ENCODE results near the gene MDFI. TPM values are rescaled to one million over a fixed set of nuclear protein-coding genes. Genes with fewer than 3 reads are reported as not detected.

The MDFI gene, protein sequence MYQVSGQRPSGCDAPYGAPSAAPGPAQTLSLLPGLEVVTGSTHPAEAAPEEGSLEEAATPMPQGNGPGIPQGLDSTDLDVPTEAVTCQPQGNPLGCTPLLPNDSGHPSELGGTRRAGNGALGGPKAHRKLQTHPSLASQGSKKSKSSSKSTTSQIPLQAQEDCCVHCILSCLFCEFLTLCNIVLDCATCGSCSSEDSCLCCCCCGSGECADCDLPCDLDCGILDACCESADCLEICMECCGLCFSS
- 41.3 TPM for polyA plus RNA-seq (ENCODE audit: insufficient read length)

DNA sequence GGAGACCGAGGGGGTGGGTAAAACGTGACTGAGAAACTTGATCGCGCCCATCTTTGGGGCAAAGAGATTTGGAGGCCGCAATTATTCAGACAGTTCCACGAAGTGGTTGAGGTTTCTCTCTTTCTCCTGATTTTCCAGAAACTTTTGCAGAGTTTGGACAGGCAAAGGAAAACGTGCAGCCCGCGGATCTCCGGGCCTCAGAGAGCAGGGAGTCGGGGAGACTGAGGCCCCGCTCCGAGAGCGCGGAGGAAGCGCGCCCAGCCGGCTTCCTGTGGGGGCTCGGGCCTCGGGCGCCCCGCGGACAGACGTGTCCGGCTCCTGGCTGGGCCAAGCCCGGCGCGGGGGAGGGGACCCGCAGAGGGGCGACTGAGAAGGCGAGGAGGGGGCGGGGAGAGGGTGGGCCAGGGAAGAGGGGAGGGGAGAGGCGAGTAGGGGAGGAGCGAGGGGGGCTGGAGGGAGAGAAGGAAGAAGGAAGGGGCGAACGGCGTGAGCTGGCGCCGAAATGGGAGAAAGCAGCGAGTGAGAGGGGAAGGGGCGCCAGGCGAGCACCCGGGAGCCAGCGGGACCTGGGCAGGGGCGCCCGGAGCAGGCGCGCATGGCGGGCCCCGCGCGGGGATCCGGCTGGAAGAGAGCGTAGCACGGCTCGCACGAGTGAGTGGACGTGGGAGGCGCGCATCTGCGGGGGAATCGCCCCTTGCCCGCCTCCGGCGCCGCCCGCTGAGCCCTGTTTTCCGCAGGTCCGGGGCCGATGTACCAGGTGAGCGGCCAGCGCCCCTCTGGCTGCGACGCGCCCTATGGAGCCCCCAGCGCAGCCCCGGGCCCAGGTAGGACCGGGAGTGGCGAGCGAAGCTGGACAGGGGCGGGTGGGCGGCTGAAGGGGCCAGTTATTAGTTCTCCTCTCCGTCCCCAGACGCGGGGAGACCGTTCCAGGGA, at the start of gene MDFI:
MDFI (plus strand) TSS at position 467 of the 933 bp plus-strand sequence; CDS start at position 749, 282 bp downstream.
- no peak for DNase-seq (ENCODE audit: low read depth)

GRCh38 chr6:41589223-41589622, 49.0 kb upstream of the MDFI start:
- DNase-seq (ENCODE audit: low read depth): no peak

DNA sequence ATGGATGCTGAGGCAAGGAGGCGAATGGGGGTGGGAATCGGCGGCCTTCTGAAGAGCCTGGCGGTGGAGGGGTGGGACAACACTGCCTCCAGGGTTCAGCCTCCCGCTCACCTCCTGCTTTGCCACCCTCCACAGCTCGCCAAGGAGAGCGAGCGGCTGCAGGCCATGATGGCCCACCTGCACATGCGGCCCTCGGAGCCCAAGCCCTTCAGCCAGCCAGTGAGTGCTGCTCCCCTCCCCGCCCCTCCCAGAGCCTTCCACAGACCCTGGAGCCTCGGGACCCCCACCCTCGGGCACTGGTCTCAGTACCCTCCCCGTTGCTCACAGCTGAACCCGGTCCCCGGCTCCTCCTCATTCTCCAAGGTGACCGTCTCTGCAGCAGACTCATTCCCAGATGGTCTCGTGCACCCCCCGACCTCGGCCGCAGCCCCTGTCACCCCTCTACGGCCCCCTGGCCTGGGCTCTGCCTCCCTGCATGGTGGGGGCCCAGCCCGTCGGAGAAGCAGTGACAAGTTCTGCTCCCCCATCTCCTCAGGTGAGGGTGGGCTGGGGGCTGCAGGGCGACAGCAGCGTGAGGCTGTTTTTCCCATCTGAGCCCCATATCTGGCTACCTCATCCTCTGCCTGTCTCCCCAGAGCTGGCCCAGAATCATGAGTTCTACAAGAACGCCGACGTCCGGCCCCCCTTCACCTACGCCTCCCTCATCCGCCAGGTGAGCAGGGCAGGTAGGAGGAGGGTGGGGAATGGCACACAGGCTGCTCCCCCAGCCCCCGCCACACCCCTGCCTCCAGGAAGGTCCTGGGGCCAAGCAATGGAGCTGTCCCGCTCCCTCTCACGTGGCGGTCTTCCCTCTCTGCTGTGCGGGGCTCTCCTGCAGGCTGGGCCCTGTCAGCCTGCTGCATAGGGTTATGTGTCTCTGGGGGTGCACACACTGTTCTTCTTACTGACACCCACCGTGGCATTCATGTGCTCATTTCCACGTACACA, 48.3 kb upstream of the MDFI start:
- no peak for DNase-seq (ENCODE audit: low read depth)

DNA sequence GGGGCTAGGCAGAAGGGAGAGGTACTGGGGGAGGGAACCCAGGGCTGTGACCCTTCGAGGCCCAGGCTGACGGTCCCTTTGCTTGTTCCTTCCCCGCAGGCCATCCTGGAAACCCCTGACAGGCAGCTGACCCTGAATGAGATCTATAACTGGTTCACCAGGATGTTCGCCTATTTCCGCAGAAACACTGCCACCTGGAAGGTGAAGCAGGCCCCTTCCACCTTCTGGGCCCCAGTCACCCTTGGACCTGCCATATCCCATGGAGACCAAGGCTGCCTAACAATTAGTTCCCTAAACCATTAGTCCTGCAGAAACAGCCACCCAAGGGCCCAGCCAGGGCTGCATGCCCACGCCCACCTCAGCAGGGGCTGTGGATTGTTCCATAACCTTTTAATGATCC, 47.1 kb upstream of the MDFI start:
- DNase-seq (ENCODE audit: low read depth): no peak

GRCh38 chr6:41591859-41592502, 46.3 kb upstream of the MDFI start:
- DNase-seq (ENCODE audit: low read depth): peak; percentile 19

- DNase-seq (ENCODE audit: low read depth): no peak
Observed at GRCh38 chr6:41593406-41593805, 44.9 kb upstream of the MDFI start.

DNA sequence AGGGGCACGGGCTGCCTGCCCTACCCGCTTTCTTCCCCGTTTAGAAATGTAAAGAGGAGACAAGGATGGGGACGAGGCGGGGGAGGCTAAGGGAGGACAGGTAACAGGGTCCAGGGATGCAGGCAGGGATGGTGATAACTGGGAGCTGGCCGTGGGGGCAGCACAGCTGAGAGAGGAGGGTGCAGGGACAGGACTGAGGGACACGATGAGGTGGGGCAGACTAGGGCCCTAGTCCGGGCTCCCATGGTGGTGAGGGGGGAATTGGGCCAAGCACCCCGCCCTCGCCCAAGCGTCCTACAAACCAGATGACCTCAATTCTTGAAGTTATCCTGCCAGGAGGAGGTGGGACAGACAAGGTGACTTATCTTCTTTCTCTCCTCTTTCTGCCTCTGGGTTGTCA, 44.4 kb upstream of the MDFI start:
- DNase-seq (ENCODE audit: low read depth): no peak

DNA sequence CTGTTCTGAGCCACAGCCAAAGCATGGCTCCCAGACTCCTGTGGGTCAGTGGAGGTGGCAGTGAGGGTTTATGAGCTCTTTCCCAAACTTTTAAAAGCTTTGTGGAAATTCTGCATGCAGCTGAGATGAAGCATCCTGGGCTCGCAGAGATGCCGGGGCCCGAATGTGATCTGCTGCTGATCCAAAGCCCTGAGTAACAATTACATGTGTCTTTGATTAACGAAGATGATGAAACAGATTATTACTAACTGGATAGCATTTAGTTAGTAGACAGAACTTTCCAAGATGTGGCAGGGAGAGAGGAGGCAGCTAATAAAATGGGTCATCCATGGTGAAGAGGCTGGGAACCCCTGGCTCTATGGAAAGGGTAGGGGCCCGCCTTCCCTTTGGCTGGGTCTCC, 43.9 kb upstream of the MDFI start:
- DNase-seq (ENCODE audit: low read depth): no peak

GRCh38 chr6:41594766-41595165, 43.5 kb upstream of the MDFI start:
- no peak for DNase-seq (ENCODE audit: low read depth)

GRCh38 chr6:41595166-41595565, 43.1 kb upstream of the MDFI start:
- no peak for DNase-seq (ENCODE audit: low read depth)

DNA sequence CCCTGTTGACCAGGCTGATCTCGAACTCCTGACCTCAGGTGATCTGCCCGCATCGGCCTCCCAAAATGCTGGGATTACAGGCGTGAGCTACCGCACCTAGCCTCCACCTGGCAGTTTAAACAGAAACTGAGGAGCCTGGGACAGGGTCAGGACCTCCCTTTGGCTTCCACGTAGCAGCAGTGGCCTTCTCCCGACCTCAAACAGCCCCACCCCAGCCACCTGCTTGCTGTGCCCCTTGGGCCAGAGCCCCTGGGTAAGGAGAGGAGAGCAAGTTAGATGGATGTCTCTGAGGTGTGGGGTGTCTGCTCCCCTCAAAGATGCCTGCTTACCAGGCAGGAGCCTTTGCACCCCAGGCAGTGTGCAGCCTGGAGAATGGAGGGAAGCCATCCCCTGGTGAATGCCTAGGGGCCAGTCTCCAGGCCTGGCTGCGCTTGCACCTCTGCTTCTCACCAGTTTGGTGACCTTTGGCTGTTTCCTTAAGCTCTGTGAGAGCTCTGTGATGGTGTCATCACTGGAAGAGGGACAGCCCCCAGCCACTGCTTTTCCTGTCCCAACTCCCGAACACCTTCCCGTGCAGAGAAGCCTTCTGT, 42.1 kb upstream of the MDFI start:
- DNase-seq (ENCODE audit: low read depth): no peak

- DNase-seq (ENCODE audit: low read depth): no peak
Observed at GRCh38 chr6:41596807-41597206, 41.5 kb upstream of the MDFI start.

- DNase-seq (ENCODE audit: low read depth): no peak
Observed at GRCh38 chr6:41597246-41598000, 40.8 kb upstream of the MDFI start.

DNA sequence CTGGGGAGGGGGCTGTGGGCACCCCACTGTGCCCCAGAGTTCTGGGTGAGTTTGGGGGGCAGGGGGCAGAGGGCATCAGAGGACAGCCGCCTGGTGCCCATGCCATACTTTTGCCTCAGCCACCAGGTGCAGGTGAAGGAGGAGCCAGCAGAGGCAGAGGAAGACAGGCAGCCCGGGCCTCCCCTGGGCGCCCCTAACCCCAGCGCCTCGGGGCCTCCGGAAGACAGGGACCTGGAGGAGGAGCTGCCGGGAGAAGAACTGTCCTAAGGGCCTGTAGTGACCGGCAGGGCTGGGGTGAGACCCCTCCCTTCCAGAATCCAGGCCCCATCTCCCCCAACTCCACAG, 39.6 kb upstream of the MDFI start:
- no peak for DNase-seq (ENCODE audit: low read depth)

DNA sequence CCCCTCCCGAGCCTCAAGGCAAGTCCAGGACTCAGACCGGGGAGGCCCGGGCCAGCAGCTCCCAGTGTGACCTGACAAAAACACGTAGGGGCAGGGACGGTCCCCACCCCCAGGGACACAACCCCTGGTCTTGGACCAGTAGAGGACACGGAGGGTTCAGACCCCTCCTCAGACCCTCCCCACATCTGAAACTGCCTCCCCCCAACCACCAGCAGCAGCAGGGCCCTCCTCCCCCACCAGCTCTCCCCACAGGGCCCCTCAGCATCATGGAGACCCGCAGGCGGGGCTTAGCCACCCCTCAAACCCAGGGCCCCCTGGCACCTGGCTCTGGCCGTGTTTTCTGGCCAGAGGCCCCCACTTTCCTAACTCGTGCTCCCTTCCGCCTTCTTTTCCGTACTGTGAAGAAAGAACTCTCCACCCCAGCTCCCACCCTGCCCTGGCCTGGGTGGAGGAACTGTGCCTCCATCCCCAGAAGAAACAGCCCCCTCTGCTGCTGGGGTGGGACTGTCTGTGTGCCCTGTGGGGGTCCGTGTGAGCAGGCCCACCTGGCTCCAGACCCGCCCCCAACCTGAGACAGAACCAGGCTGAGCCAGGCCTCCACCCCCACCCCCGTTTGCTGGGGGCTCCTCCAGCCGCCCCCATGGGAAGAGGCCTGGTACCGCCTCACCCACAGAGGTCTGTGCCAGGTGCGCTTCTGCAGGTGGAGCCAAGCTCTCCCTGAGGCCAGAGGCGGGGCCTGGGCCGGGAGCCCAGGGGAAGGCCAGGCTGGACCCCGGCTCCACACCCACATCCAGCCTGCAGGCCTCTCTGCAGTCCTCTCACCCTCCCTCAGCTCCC, 39.0 kb upstream of the MDFI start:
- no peak for DNase-seq (ENCODE audit: low read depth)

DNA sequence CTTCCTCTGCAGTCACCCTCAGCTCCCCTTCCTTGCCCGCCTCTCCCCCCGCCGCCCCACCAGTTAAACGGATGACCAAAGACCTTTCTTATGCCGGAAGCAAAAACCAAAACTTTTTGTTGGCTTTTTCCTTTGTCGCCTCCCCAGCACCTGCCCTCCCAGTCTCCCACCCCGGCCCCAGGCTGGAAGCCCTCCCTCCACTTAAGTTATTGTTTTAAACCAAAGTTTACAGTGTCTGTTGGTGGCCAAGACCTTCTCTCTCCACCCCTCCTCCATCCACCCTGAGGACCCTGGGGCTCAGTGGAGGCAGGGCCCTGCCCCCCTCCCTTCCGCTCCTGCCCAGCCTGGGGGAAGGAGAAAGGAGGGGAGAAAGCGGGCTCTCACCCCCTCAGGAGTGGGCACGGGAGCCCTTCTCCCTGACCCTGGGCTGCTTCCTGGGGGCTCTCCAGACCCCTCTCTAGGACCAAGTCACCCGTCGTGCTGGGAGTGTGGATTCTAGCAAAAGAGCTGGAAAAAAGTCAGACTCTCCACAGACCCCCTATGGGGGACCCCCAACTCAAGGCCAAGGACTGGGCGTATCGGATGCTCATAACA, 38.3 kb upstream of the MDFI start:
- no peak for DNase-seq (ENCODE audit: low read depth)

- no peak for DNase-seq (ENCODE audit: low read depth)
Observed at GRCh38 chr6:41600499-41601247, 37.6 kb upstream of the MDFI start.

- DNase-seq (ENCODE audit: low read depth): no peak
Observed at GRCh38 chr6:41601248-41601549, 37.1 kb upstream of the MDFI start.

- DNase-seq (ENCODE audit: low read depth): no peak
Observed at GRCh38 chr6:41602422-41602743, 35.9 kb upstream of the MDFI start.
